Neural cell (in vitro differentiated cells): Measurements from ENCODE around the gene SERPINB1. TPM values are rescaled to one million over a fixed set of nuclear protein-coding genes. Genes with fewer than 3 reads are reported as not detected.

ENCODE experiments used
- H2AFZ ChIP-seq: fragments of 200-600, 300-800 bp; sonication (generic), shearing (Covaris generic); 2 replicates; pipeline ENCODE4 v1.6.0; 2014; ENCODE audit warnings: low read depth, mild to moderate bottlenecking, antibody characterized with exemption, low read length, moderate library complexity
- H3F3A ChIP-seq: fragments of 200-600 bp; shearing (Covaris generic); 2 replicates; pipeline ENCODE4 v1.6.1; 2016; ENCODE audit warnings: mild to moderate bottlenecking, moderate library complexity, mixed read lengths, antibody characterized with exemption, low read length; ENCODE audit not compliant: insufficient read depth, poor library complexity, severe bottlenecking
- H3K27ac ChIP-seq: fragments of 200-600, 300-800 bp; sonication (generic), shearing (Covaris generic); 2 replicates; pipeline ENCODE4 v1.5.1; 2014; ENCODE audit warnings: mild to moderate bottlenecking, low read length, moderate library complexity
- H3K27me3 ChIP-seq: fragments of 300-800, 200-600 bp; sonication (generic), shearing (Covaris generic); 2 replicates; pipeline ENCODE4 v1.6.0; 2014; ENCODE audit warnings: mild to moderate bottlenecking, low read depth, low read length, moderate library complexity; ENCODE audit not compliant: insufficient read depth
- H3K36me3 ChIP-seq: fragments of 300-800, 200-600 bp; sonication (generic), shearing (Covaris generic); 2 replicates; pipeline ENCODE4 v1.5.1; 2014; ENCODE audit warnings: mild to moderate bottlenecking, antibody characterized with exemption, low read length, moderate library complexity; ENCODE audit not compliant: insufficient read depth
- H3K4me2 ChIP-seq: fragments of 300-800, 200-600 bp; sonication (generic), shearing (Covaris generic); 2 replicates; pipeline ENCODE4 v1.6.0; 2014; ENCODE audit warnings: mild to moderate bottlenecking, low read length
- H3K4me3 ChIP-seq: fragments of 300-800, 200-600 bp; sonication (generic), shearing (Covaris generic); 2 replicates; pipeline ENCODE4 v1.5.1; 2014; ENCODE audit warnings: mild to moderate bottlenecking, low read length, moderate library complexity
- H3K79me2 ChIP-seq: fragments of 200-600 bp; shearing (Covaris generic); replicated peaks from 2 replicates; pipeline ENCODE4 v1.6.0; 2014; ENCODE audit warnings: mild to moderate bottlenecking, low read length, moderate library complexity; ENCODE audit not compliant: insufficient read depth
- H3K9ac ChIP-seq: fragments of 300-800, 200-600 bp; sonication (generic), shearing (Covaris generic); 2 replicates; pipeline ENCODE4 v1.6.1; 2016; ENCODE audit warnings: mild to moderate bottlenecking, low read length, mixed read lengths
- H3K9me2 ChIP-seq: fragments of 200-600 bp; shearing (Covaris generic); 2 replicates; pipeline ENCODE4 v1.6.1; 2016; ENCODE audit warnings: mild to moderate bottlenecking, low read length, mixed read lengths; ENCODE audit not compliant: insufficient read depth
- H3K9me3 ChIP-seq: fragments of 200-600, 300-800 bp; sonication (generic), shearing (Covaris generic); 2 replicates; pipeline ENCODE4 v1.6.1; 2016; ENCODE audit warnings: mild to moderate bottlenecking, mixed run types, low read length, moderate library complexity, mixed read lengths
- H4K20me1 ChIP-seq: fragments of 200-600 bp; shearing (Covaris generic); 2 replicates; pipeline ENCODE4 v1.6.1; 2016; ENCODE audit warnings: mild to moderate bottlenecking, mixed run types; ENCODE audit not compliant: insufficient read depth
- CTCF ChIP-seq: fragments of 450-650 bp; IDR thresholded peaks from 2 replicates; pipeline ENCODE4 v1.5.1; 2014; ENCODE audit warnings: antibody characterized with exemption, mild to moderate bottlenecking, moderate library complexity; ENCODE audit not compliant: poor library complexity, severe bottlenecking
- EP300 ChIP-seq: fragments of 450-650 bp; conservative IDR thresholded peaks from 2 replicates; pipeline ENCODE4 v1.6.1; 2014; ENCODE audit warnings: antibody characterized with exemption, mild to moderate bottlenecking, moderate library complexity; ENCODE audit not compliant: poor library complexity, severe bottlenecking
- EZH2 ChIP-seq: fragments of 200-600, 300-800 bp; shearing (Covaris generic), sonication (generic); IDR thresholded peaks from 2 replicates; pipeline ENCODE4 v1.6.1; 2014; ENCODE audit warnings: antibody characterized with exemption, low read length, borderline replicate concordance, mild to moderate bottlenecking; ENCODE audit not compliant: insufficient read depth, poor library complexity, severe bottlenecking
- MXI1 ChIP-seq: fragments of 450-650 bp; conservative IDR thresholded peaks from 2 replicates; pipeline ENCODE4 v1.6.1; 2014; ENCODE audit warnings: antibody characterized with exemption, mild to moderate bottlenecking; ENCODE audit not compliant: poor library complexity, severe bottlenecking
- POLR2AphosphoS5 ChIP-seq: IDR thresholded peaks from 2 replicates; pipeline ENCODE4 v1.6.1; 2012
- RAD21 ChIP-seq: fragments of 450-650 bp; conservative IDR thresholded peaks from 2 replicates; pipeline ENCODE4 v1.6.1; 2014; ENCODE audit warnings: antibody characterized with exemption, mild to moderate bottlenecking, moderate library complexity
- REST ChIP-seq: IDR thresholded peaks from 2 replicates; pipeline ENCODE4 v1.6.1; 2012; ENCODE audit warnings: borderline replicate concordance
- SMC3 ChIP-seq: fragments of 450-650 bp; conservative IDR thresholded peaks from 2 replicates; pipeline ENCODE4 v1.6.1; 2014; ENCODE audit warnings: antibody characterized with exemption, mild to moderate bottlenecking, moderate library complexity; ENCODE audit not compliant: poor library complexity
- TAF1 ChIP-seq: IDR thresholded peaks from 2 replicates; pipeline ENCODE4 v1.6.1; 2012; ENCODE audit warnings: low read depth
- polyA plus RNA-seq: library from polyadenylated mRNA; depleted of rRNA; stranded (reverse); fragments of >200 nt; gene quantifications from 2 replicates; pipeline ENCODE4 v1.2.3, GENCODE V29; 2014

The SERPINB1 gene
- polyA plus RNA-seq, 1 donor from 2014 or later: not detected

- Histone ChIP-seq H2AFZ (no peak overlapping the region), H3F3A (no peaks in the 10 kb centered on the region), H3K4me3 (no peak overlapping the region), H3K36me3 (peaks cover 5% of the 10 kb centered on the region), H3K9me2 (no peaks in the 10 kb centered on the region), H3K27me3 (no peaks in the 10 kb centered on the region), H3K79me2 (no peaks in the 10 kb centered on the region), H3K27ac (no peak overlapping the region), H3K9ac (no peak overlapping the region), H3K9me3 (no peaks in the 10 kb centered on the region), H4K20me1 (no peaks in the 10 kb centered on the region), H3K4me2 (no peak overlapping the region)
- TF ChIP-seq REST (no peak), RAD21 (no peak), MXI1 (no peak), CTCF (no peak), POLR2AphosphoS5 (no peak), EP300 (no peak), TAF1 (no peak), SMC3 (no peak), EZH2 (no peak)
Observed at GRCh38 chr6:2784930-2785329, 56.7 kb downstream of the SERPINB1 start.

- H3K27me3 ChIP-seq: no peaks in the 10 kb centered on the region
- H3K9me3 ChIP-seq: no peaks in the 10 kb centered on the region
- H3K9ac ChIP-seq: no peak overlapping the region
- no peaks in the 10 kb centered on the region for H3F3A ChIP-seq
- H3K27ac ChIP-seq: no peak overlapping the region
- H3K4me2 ChIP-seq: no peak overlapping the region
- H3K36me3 ChIP-seq: peaks cover 5% of the 10 kb centered on the region
- TF ChIP-seq EZH2 (no peak), SMC3 (no peak), REST (no peak), CTCF (no peak), TAF1 (no peak), RAD21 (no peak), EP300 (no peak), POLR2AphosphoS5 (no peak), MXI1 (no peak)
- H3K4me3 ChIP-seq: no peak overlapping the region
- H2AFZ ChIP-seq: no peak overlapping the region
- H3K9me2 ChIP-seq: no peaks in the 10 kb centered on the region
- no peaks in the 10 kb centered on the region for H4K20me1 ChIP-seq
- H3K79me2 ChIP-seq: no peaks in the 10 kb centered on the region
Observed at GRCh38 chr6:2784061-2784460, 57.6 kb downstream of the SERPINB1 start.
